CD4-positive, alpha-beta T cell (primary cell): Measurements from ENCODE around the gene WDR37. TPM values are rescaled to one million over a fixed set of nuclear protein-coding genes. Genes with fewer than 3 reads are reported as not detected.

Experiments
- ATAC-seq: fragments of 200-7000 bp; cut with Tn5 transposase; one replicate; pipeline ENCODE4 v1.10.0; 2022; ENCODE audit warnings: mild to moderate bottlenecking; ENCODE audit not compliant: poor library complexity
- CTCF ChIA-PET: fragments of 350-600 bp; sonication (Branson Sonifier 250); formaldehyde crosslinking; loops from one replicate; lab custom pipeline; 2021; ENCODE audit warnings: antibody characterized with exemption, inconsistent platforms; lab: Charles Lee
- POLR2A ChIA-PET: fragments of 350-600 bp; sonication (Branson Sonifier 250); formaldehyde crosslinking; loops from one replicate; lab custom pipeline; 2021; ENCODE audit warnings: antibody characterized with exemption, inconsistent platforms; lab: Charles Lee
- DNase-seq, 14 experiments: peaks; one replicate each; pipeline ENCODE4 v3.0.0-alpha.2; 2013 to 2020; ENCODE audit warnings: mixed read lengths in 2 of 14
- H3K27ac ChIP-seq, 2 donors: one replicate each; pipeline versions ENCODE4 v1.5.1 to v1.7.0; 2013; ENCODE audit warnings: low read length in 2 of 2, low read depth in 1 of 2, mild to moderate bottlenecking in 1 of 2
- H3K27me3 ChIP-seq, 2 experiments: 1 replicate in 1 of 2; 2 replicates in 1 of 2; pipeline versions ENCODE4 v1.6.1 to v1.7.0; 2013; ENCODE audit warnings: low read length in 2 of 2, control low read depth in 1 of 2, mild to moderate bottlenecking in 1 of 2, moderate library complexity in 1 of 2; ENCODE audit not compliant: insufficient read depth in 2 of 2, control insufficient read depth in 1 of 2
- H3K36me3 ChIP-seq: one replicate; pipeline ENCODE4 v1.6.1; 2013; ENCODE audit warnings: low read length, control low read depth; ENCODE audit not compliant: insufficient read depth
- H3K4me1 ChIP-seq: one replicate; pipeline ENCODE4 v1.6.1; 2013; ENCODE audit warnings: low read length, control low read depth; ENCODE audit not compliant: insufficient read depth
- H3K4me3 ChIP-seq: one replicate; pipeline ENCODE4 v1.5.1; 2013; ENCODE audit warnings: mild to moderate bottlenecking, low read length, moderate library complexity
- H3K9me3 ChIP-seq, 2 experiments: 1 replicate in 1 of 2; 2 replicates in 1 of 2; pipeline versions ENCODE4 v1.6.1 to v1.7.0; 2013; ENCODE audit warnings: low read length in 2 of 2, mild to moderate bottlenecking in 2 of 2, control low read depth in 1 of 2, moderate library complexity in 1 of 2; ENCODE audit not compliant: control insufficient read depth in 1 of 2, insufficient read depth in 1 of 2
- H3K27ac Mint-ChIP-seq: one replicate; pipeline ENCODE4 v1.8.0; 2020; ENCODE audit warnings: mixed read lengths
- H3K27me3 Mint-ChIP-seq: one replicate; pipeline ENCODE4 v1.8.0; 2021; ENCODE audit warnings: mixed read lengths
- H3K36me3 Mint-ChIP-seq: one replicate; pipeline ENCODE4 v1.8.0; 2021; ENCODE audit warnings: low read depth, mixed read lengths
- H3K4me1 Mint-ChIP-seq: one replicate; pipeline ENCODE4 v1.8.0; 2021; ENCODE audit warnings: low read depth, mixed read lengths
- H3K4me3 Mint-ChIP-seq: one replicate; pipeline ENCODE4 v1.8.0; 2020; ENCODE audit warnings: mild to moderate bottlenecking, mixed read lengths
- H3K9me3 Mint-ChIP-seq: one replicate; pipeline ENCODE4 v1.8.0; 2020; ENCODE audit warnings: mixed read lengths
- intact Hi-C, 2 experiments: fragments of 100-400 bp; cut with DNase I in 1 of 2; cut with micrococcal nuclease in 1 of 2; formaldehyde crosslinking; loops; one replicate each; pipeline versions ENCODE4 v1.15.1 to v1.9.0; 2023 to 2025; cut with DNase I, micrococcal nuclease
- total RNA-seq, 174 experiments: library from RNA in 2 of 174; stranded (reverse) in 2 of 174; gene quantifications; one replicate each; pipeline ENCODE4 v1.2.3 and lab custom pipeline; 2021 to 2026
- TF ChIP-seq, protein P1 (sequence below): fragments of 200-600 bp; IDR thresholded peaks from one replicate; pipeline ENCODE4 v1.8.0; 2022; ENCODE audit warnings: antibody characterized with exemption, mild to moderate bottlenecking

WDR37 gene
- total RNA-seq, 2 experiments from 2014 or later = 17.0 to 17.7 TPM

DNA sequence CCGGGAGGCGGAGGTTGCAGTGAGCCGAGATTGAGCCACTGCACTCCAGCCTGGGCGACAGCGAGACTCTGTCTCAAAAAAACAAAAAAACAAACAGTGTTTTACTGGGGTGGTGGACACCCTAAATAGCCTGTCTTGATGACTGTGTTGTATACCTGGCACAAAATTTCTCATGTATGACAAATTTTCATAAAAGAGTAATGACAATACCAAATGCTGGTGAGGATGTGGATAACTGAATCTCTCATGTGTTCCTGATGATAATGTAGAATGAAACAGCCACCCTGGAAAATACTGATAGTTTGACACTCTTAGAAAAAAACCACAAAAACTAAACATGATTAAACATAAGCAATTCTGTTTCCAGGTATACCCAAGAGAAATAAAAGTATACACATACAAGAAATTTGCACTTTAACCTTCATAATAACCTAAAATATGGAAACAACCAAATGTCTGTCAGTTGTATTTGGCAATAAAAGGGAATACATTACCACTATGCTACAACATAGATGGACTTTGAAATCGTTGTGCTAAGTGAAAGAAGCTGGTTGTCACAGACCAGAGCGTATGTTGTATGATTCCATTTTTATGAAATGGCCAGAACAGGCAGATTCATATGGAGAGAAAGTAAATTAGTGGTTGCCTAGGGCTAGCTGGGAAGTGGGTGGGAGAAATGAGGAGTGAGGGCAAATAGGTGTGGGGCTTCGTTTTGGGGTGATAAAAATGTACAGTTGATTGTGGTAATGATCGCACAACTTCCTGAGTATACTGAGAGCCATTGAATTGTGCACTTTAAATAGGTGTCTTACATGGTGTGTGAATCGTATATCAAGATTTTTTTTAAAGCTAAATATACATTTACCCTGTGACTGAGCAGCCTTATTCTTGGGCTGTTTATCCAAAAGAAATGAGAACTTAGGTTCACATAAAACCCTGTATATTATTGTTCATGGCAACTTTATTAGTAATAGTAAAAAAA is 12.5 kb downstream of the WDR37 start:
- CTCF ChIA-PET = interaction anchor here (1.2 kb wide), 1 partner anchor 19 kb away, joined by 3 read pairs; no protein-coding TSS in a partner anchor
- TF ChIP-seq, protein P1, sequence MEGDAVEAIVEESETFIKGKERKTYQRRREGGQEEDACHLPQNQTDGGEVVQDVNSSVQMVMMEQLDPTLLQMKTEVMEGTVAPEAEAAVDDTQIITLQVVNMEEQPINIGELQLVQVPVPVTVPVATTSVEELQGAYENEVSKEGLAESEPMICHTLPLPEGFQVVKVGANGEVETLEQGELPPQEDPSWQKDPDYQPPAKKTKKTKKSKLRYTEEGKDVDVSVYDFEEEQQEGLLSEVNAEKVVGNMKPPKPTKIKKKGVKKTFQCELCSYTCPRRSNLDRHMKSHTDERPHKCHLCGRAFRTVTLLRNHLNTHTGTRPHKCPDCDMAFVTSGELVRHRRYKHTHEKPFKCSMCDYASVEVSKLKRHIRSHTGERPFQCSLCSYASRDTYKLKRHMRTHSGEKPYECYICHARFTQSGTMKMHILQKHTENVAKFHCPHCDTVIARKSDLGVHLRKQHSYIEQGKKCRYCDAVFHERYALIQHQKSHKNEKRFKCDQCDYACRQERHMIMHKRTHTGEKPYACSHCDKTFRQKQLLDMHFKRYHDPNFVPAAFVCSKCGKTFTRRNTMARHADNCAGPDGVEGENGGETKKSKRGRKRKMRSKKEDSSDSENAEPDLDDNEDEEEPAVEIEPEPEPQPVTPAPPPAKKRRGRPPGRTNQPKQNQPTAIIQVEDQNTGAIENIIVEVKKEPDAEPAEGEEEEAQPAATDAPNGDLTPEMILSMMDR = no peak
- Mint-ChIP-seq H3K4me1 (peaks cover 65% of the 10 kb centered on the region), H3K36me3 (peaks cover 23% of the 10 kb centered on the region), H3K27ac (peak overlapping the region; percentile 8), H3K9me3 (no peaks in the 10 kb centered on the region), H3K4me3 (no peak overlapping the region), H3K27me3 (no peaks in the 10 kb centered on the region)
- intact Hi-C loops = no loop called here
- ATAC-seq (no peak), DNase-seq (peak in 1 of 14 experiments; percentile 31)
- Histone ChIP-seq H3K27me3 (no peaks in the 10 kb centered on the region), H3K36me3 (peaks cover 16% of the 10 kb centered on the region), H3K4me3 (no peak overlapping the region), H3K9me3 (no peaks in the 10 kb centered on the region), H3K27ac (no peak overlapping the region), H3K4me1 (peaks cover 11% of the 10 kb centered on the region)
- POLR2A ChIA-PET = interaction anchor here (1.2 to 1.8 kb wide), 2 partner anchors 11 to 20 kb away, joined by 3 to 12 read pairs; partner anchors contain the start of gene IDI1

DNA sequence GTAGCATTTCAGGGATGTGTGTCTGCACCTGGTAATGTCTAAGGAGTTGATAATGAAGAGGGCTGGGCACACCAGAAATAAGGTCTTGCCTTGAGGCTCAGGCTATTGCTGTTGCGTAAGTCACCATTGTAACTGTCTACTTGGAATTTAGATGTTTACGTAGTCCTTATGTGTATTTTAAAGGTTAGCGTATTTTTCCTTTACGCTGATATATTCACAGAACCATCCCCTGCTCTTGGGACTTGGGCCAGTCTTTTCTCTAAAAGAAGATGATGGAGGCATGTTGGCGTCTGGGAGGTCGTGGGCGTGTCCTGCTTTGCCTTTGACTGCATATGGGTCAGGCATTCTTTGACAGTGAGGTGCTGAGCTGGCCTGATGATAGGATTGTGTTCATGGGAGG is 14.7 kb downstream of the WDR37 start:
- Mint-ChIP-seq H3K4me1 (peaks cover 54% of the 10 kb centered on the region), H3K4me3 (no peak overlapping the region), H3K36me3 (peaks cover 40% of the 10 kb centered on the region), H3K27me3 (no peaks in the 10 kb centered on the region), H3K9me3 (no peaks in the 10 kb centered on the region), H3K27ac (peak overlapping the region; percentile 6)
- ChIA-PET CTCF (no interaction called here), POLR2A (interaction anchor here (0.5 kb wide), 1 partner anchor 9 kb away, joined by 5 read pairs; no protein-coding TSS in a partner anchor)
- Histone ChIP-seq H3K27me3 (no peaks in the 10 kb centered on the region), H3K9me3 (no peaks in the 10 kb centered on the region), H3K27ac (no peak overlapping the region), H3K4me3 (no peak overlapping the region), H3K4me1 (peaks cover 5% of the 10 kb centered on the region), H3K36me3 (peaks cover 29% of the 10 kb centered on the region)
- no peak for ATAC-seq
- no peak for DNase-seq
- TF ChIP-seq, protein P1 = no peak
- intact Hi-C loops = loop anchor here in 1 of 2 experiments (10.0 kb wide), 1 partner anchor 246 kb away; no protein-coding TSS in a partner anchor

DNA sequence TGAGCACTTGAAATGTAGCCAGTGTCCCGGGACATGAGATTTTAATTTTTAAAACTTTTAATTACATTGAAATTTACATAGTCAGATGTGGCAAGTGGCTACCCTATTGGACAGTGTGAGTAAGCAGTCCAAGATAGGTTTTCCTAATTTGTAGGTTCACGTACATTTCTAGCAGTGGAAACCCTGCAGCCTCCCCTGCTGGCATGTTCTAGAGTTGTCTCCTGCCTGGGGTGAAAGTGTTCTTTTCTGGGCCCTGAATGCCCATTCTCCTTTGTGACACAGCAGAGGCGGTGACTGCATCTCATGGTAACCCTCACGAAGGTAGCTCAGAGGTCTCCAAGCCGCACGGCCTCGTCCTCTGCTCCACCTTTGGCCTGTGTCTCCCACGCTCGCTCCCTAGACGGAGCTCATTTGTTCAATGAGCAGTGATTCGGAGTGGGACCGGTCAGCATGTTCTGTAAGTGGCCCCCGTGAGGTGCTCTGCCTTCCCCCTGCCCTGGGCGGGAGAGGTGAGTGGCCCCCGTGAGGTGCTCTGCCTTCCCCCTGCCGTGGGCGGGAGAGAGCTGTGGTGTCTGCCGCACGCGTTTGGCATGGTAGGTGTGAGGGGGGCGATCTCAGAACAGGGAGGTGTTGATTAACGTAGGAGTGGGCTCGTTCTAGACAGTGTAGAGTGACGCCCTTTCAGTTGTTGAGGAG is 18.0 kb downstream of the WDR37 start:
- no peak overlapping the region for H3K27ac ChIP-seq
- DNase-seq = peak in 1 of 14 experiments; percentile 7
- H3K27me3 Mint-ChIP-seq = no peaks in the 10 kb centered on the region

More for the DNA sequence above, 18.0 kb downstream of the WDR37 start:
- POLR2A ChIA-PET = interaction anchor here (0.6 to 2.7 kb wide), 4 partner anchors 11 to 31 kb away, joined by 3 to 9 read pairs (median 4); partner anchors contain the start of gene IDI1
- peaks cover 59% of the 10 kb centered on the region for H3K36me3 Mint-ChIP-seq
- H3K4me3 ChIP-seq = no peak overlapping the region
- H3K27ac Mint-ChIP-seq = no peak overlapping the region
- peaks cover 27% of the 10 kb centered on the region for H3K4me1 Mint-ChIP-seq
- TF ChIP-seq, protein P1 = no peak
- intact Hi-C loops = loop anchor here in 1 of 2 experiments (1.0 to 10.0 kb wide), 2 partner anchors 24 to 249 kb away; no protein-coding TSS in a partner anchor
- CTCF ChIA-PET = interaction anchor here (0.9 to 1.6 kb wide), 2 partner anchors 12 to 25 kb away, joined by 3 to 6 read pairs; partner anchors contain the start of gene IDI1
- peaks cover 5% of the 10 kb centered on the region for H3K4me1 ChIP-seq
- no peak overlapping the region for H3K4me3 Mint-ChIP-seq
- no peaks in the 10 kb centered on the region for H3K9me3 ChIP-seq
- peaks cover 44% of the 10 kb centered on the region for H3K36me3 ChIP-seq
- H3K27me3 ChIP-seq = no peaks in the 10 kb centered on the region
- no peaks in the 10 kb centered on the region for H3K9me3 Mint-ChIP-seq
- ATAC-seq = no peak
